ENCODE results near the gene MORN5. TPM values are rescaled to one million over a fixed set of nuclear protein-coding genes. Genes with fewer than 3 reads are reported as not detected.

The MORN5 gene
- total RNA-seq, 8 experiments from 2014 or later, result 0.54 to 43.3 (median 1.2) TPM; not detected in 3

DNA sequence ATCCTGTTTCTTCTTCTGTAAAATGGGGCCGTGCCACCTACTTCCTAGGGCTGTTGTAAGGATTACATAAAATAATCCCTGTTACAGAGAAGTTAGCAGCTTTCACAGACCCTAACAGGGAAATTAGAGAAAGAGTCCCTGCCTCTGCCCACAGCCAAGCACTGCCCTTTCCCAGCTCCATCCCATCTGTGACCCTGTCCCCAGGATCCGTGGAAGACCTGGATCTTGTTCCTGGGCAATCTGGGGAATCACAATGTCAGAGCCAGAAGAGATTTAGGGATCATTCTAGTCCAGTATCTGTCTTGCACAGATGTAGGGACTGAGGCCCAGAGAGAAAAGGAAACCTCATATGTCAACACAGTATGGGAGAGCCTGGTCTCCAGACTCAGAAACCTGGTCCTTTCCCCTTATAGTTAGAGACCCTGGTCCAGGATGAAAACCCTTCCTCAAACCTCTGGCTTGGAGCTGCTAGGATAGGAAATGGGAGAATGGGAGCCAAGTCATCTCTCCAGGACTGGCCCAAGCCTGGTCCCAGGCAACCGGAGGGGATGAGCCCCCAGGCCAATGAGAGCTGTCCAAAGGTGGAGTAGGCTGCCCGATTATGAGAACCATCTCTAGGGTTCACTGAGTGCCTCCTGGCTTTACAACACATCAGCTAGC, 56.6 kb downstream of the MORN5 start:
- Histone ChIP-seq H3K27ac (no peak overlapping the region), H3K4me1 (replicated peaks in 1 of 2) (peaks cover 0 to 11% of the 10 kb centered on the region in 2 donors), H3K4me3 (no peak overlapping the region)
- 20 to 75% (median 60%) methylated on average over 1 to 3 of the region's 4 CpGs; no CpG with 5 or more reads in 3 of the 10 experiments for WGBS, 10 experiments
- no peak for ATAC-seq (replicated peaks in 6 of 8)
- in situ Hi-C loops (cut with MboI; ENCODE audit: low pct_unique_long_range_greater_than_20kb in 2 of 9, low sequenced_read_pairs in 9 of 9, unreplicated experiment in 9 of 9), result no loop called here

DNA sequence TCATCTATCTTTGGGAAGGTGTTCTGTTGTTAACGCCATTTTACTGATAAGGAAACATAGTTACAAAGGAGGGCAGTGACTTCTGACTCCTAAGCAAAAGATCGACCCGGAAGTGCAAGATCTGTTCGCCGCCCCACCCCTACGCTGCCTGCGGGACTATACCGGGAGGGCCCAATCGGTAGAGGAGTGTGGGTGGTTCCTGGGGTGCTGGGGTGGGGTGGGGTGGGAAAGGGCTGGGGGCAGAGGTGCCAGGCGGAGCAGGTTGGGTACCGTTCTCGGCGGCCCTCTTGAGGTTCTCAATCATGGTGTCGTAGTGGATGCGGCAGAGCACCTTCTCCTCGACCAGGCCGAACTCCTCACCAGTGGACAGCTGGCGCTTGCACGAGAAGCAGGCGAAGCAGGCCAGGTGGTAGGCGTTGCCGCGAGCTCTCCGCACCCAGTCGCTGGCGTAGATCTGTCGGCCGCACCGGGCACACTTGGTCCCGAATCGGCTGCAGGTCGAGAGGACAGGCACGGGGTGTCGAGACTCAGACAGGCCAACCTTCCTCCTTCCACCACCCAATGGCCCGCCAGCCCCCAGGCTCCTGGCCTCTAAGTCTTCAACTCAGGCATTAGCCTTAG, 57.2 kb downstream of the MORN5 start:
- Histone ChIP-seq H3K4me1 (replicated peaks in 1 of 2) (peaks cover 0 to 11% of the 10 kb centered on the region in 2 donors), H3K27ac (no peak overlapping the region), H3K4me3 (no peak overlapping the region)
- WGBS, 10 experiments, result 0 to 100% (median 14%) methylated on average over 1 to 11 of the region's 35 CpGs; no CpG with 5 or more reads in 6 of the 10 experiments
- in situ Hi-C loops (cut with MboI; ENCODE audit: low pct_unique_long_range_greater_than_20kb in 2 of 9, low sequenced_read_pairs in 9 of 9, unreplicated experiment in 9 of 9), result no loop called here
- ATAC-seq (replicated peaks in 6 of 8), result no peak

DNA sequence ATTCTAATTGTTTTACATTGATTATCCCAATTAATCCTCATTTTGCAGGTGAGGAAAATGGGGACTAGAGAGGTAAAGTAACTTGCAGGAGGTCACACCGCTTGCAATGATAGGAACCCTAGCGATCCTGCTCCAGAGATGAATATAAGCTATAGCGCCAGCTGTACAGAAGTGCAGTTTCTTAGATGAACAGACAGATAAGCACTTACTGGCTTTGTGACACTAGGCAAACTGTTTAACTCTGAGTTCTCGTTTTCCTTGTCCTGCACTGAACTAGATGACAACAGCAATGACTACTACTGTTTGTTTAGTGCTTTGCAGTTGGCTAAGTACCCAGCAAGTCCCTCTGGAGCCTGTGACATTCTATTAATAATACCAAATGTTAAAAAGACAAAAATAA, 57.9 kb downstream of the MORN5 start:
- Histone ChIP-seq H3K4me1 (replicated peaks in 1 of 2) (peaks cover 0 to 11% of the 10 kb centered on the region in 2 donors), H3K4me3 (no peak overlapping the region), H3K27ac (no peak overlapping the region)
- in situ Hi-C loops (cut with MboI; ENCODE audit: low pct_unique_long_range_greater_than_20kb in 2 of 9, low sequenced_read_pairs in 9 of 9, unreplicated experiment in 9 of 9), result no loop called here
- no peak for ATAC-seq (replicated peaks in 6 of 8)
- 28 to 88% (median 38%) methylated on average over 2 to 4 of the region's 4 CpGs; no CpG with 5 or more reads in 2 of the 10 experiments for WGBS, 10 experiments

DNA sequence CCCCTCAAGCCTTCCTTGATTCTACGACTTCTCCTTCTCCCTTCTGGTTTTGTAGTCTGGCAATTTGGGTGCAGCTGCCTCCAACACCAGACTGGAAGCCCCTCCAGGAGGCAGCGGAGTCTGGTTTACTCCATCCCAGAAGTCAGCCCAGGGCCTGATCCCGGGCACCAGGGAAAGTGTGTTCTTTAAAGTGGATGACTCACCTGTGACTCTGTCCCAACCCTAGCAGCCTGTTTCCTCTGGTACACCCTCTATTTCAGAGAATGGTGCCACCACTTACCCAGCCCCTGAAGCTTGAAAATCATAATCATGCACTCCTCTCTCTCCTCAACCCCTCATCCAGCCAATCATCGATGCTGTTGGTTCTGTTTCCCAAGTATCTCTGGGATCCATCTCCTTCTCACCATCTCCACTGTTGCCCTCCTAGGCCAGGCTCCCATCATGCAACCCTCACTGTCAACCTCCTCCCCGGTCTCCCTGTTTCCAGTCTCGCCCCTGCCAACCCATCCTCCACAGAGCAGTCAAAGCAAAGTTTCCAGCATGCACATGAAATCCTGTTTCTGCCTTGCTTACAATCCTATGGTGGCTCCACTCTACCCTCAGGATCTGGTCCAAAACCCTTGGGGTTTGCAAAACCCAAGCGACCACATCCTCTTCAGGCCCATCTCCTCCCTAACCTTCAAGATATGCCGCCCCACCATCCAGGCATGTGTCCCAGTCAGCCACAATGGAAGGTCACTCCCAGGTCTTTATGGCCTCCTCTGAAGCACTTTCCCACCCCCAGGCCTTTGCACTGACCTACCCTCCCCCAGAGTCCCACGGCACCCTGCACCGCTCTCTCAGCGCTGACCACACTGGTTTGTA, 58.6 kb downstream of the MORN5 start:
- Histone ChIP-seq H3K27ac (no peak overlapping the region), H3K4me1 (replicated peaks in 1 of 2) (peaks cover 0 to 11% of the 10 kb centered on the region in 2 donors), H3K4me3 (no peak overlapping the region)
- 10 to 93% (median 39%) methylated on average over 1 to 5 of the region's 11 CpGs; no CpG with 5 or more reads in 1 of the 10 experiments for WGBS, 10 experiments
- in situ Hi-C loops (cut with MboI; ENCODE audit: low pct_unique_long_range_greater_than_20kb in 2 of 9, low sequenced_read_pairs in 9 of 9, unreplicated experiment in 9 of 9), result no loop called here
- no peak for ATAC-seq (replicated peaks in 6 of 8)

DNA sequence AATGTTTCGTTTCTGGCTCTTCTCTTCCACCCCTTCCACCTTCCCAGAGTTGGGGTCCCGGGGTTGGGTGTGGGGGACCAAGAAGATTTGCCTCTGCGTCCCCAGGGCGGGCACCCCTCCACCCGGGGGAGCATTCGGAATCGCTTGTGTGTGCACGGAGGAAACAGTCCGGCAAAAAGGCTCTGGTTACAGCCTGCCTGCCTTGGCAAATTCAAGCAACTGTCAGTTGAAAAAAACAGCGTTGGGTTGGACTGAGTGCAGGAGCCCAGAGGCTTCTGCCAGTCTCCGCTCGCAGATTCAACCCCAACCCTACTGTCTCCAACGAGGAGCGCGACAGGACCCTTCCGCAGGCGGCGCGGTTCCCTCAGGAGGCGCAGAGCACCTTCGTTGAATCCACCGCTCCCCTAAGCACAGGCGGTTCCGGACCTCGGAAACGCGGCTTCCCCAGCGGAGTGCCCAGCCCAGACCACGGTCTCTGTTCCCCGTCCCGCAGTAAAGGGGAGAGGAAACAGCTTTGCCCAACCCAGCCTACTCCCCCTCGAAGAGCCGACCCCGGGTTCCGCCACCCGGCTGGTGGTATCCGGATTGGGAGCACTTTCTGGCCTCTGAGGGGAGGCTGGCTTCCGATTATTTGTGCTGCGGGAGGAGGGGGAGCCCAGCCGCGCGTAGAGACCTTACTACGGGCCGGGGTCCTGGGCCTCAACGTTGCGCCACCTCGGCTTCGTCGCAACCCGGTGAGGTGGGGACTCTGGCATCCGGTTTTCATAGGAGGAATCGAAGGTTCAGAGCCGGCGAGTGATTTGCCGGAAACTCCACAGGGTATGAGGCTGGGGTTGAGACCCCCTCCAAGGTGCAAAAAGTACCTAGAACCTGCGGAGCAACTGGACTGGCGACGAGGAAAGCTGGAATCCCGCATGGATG, 59.5 kb downstream of the MORN5 start:
- no peak overlapping the region for H3K4me3 ChIP-seq
- 0 to 92% (median 11%) methylated on average over 3 to 29 of the region's 59 CpGs; no CpG with 5 or more reads in 4 of the 10 experiments for WGBS, 10 experiments

DNA sequence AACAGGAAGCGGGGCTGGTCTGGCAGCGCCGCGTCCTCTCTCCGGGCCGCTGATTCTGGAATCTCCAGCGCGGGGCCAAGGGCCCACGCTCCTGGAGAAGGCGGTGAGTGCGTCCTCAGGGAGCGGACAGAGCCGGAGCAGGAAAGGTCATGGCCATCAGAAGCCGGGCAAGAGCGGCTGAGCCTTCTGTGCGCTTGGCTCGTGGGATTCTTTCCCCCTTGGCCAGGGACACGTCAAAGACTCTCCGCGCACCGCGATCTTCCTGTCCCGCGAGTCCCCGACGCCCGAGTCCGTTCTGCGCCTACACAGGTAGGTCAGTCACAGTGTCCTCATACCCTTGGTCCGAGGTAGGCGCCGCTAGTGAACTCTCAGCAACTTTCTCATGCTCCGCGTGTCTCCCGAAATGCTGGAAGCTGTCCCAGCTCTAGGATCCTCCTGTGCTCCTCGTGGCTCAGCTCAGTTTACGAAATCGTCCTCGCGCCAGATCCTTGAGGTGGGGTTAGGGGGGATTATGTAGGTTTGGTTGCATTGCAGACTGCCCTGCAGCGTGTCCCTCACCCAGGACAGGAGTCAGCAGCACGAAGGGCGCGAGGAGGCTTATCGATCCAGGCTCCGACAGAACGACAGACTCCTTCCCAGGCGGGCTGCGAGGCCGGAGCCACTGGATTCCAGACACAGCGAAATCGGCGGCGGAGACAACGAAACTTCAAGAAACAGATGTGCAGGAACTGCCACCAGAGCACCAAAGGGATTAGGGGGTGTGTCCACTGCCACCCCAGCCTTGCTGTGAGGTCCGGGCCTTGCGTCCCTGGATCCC, 60.4 kb downstream of the MORN5 start:
- 0 to 13% (median 0%) methylated on average over 2 to 19 of the region's 57 CpGs; no CpG with 5 or more reads in 3 of the 10 experiments for WGBS, 10 experiments
- in situ Hi-C loops (cut with MboI; ENCODE audit: low pct_unique_long_range_greater_than_20kb in 2 of 9, low sequenced_read_pairs in 9 of 9, unreplicated experiment in 9 of 9), result no loop called here
- H3K4me1 ChIP-seq (replicated peaks in 1 of 2), result peaks cover 0 to 11% of the 10 kb centered on the region in 2 donors
- H3K4me3 ChIP-seq, result no peak overlapping the region
- ATAC-seq (replicated peaks in 6 of 8), result peak in 6 of 8 experiments; percentile 14 to 40 (median 27)
- no peak overlapping the region for H3K27ac ChIP-seq

More for the DNA sequence above, 59.5 kb downstream of the MORN5 start:
- in situ Hi-C loops (cut with MboI; ENCODE audit: low pct_unique_long_range_greater_than_20kb in 2 of 9, low sequenced_read_pairs in 9 of 9, unreplicated experiment in 9 of 9), result no loop called here
- H3K4me1 ChIP-seq (replicated peaks in 1 of 2), result peaks cover 0 to 11% of the 10 kb centered on the region in 2 donors
- peak in 5 of 8 experiments; percentile 8 to 30 (median 20) for ATAC-seq (replicated peaks in 6 of 8)
- H3K27ac ChIP-seq, result no peak overlapping the region

DNA sequence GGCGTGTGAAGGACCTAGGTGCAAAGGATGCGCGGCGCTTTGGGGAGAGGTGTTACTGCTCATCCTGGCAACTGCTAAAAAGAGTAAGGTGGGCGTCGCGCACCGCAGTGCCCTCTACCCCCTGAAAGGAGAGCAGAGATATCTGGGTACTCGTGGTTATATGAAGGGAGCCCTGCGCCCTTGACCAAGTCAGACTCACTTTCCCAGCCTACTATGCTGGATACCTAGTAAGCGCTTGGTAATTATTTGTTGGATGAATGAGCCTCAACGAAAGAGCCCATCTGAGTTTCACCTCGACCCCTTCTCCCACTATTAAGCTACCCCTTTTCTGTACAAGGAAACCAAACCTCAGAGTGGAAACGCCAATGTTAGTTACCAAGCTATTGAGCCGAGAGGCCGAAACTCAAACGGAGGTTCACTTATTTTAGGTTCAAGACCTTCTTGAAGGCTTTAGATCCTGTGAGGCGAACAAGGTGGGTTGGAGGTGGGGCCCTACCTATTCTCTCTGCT, 61.0 kb downstream of the MORN5 start:
- 0 to 56% (median 11%) methylated on average over 1 to 9 of the region's 18 CpGs; no CpG with 5 or more reads in 2 of the 10 experiments for WGBS, 10 experiments
- ATAC-seq (replicated peaks in 6 of 8), result no peak
- in situ Hi-C loops (cut with MboI; ENCODE audit: low pct_unique_long_range_greater_than_20kb in 2 of 9, low sequenced_read_pairs in 9 of 9, unreplicated experiment in 9 of 9), result no loop called here
- Histone ChIP-seq H3K4me3 (no peak overlapping the region), H3K4me1 (replicated peaks in 1 of 2) (peaks cover 0 to 11% of the 10 kb centered on the region in 2 donors), H3K27ac (no peak overlapping the region)

DNA sequence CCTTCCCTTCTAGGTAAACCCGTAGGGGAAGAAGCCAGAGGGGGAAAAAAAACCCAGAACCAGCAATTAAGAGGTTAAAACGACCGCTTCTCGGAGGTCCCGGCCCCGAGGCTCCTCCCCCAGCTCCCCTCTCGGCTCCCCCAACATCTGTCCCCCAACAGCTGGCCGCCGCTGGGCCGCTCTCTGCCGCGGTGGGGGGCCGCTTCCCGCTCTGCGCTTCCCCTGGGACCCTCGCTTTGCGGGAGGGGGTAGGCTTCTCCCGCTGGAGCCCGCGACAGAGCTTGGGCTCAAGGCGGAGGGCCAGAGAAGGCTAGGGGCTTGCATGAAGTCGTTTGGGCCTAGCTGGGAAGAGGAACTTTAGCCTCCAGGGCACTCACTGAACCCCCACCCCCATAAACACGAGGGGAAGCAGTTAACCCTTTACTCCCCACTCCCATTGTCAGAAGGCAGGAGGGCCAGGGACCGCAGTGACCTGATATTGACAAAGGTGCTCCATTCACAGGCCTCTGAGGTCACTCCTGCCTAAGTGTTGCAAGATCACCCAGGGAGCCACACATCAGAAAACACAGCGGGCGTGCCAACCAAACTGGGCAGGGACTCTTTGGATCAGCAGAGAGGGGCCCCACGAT, 61.6 kb downstream of the MORN5 start:
- H3K4me3 ChIP-seq, result no peak overlapping the region
- no peak for ATAC-seq (replicated peaks in 6 of 8)
- WGBS, 10 experiments, result 0% methylated on average over 1 to 4 of the region's 27 CpGs; no CpG with 5 or more reads in 7 of the 10 experiments

DNA sequence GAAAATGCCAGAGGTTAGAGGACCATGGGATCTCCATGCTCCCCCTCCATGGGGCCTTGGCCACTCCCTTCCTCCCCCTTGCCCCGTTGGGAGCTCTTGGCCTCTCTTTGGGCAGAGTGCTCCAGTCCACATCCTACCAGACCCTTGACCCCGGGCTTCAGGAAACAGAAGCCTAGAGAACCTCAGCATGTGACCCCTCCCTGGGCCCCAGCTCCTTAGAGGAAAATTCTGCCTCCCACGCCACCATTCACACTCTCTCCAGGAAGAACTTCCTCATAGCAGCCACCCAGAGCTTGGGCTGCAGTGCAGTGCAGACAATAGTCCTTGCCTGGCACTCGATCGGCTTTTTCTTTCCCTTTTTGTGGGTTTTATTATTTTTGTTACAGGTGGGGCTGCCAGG, 63.1 kb downstream of the MORN5 start:
- in situ Hi-C loops (cut with MboI; ENCODE audit: low pct_unique_long_range_greater_than_20kb in 2 of 9, low sequenced_read_pairs in 9 of 9, unreplicated experiment in 9 of 9), result no loop called here
- 12 to 75% (median 34%) methylated on average over 2 to 4 of the region's 5 CpGs; no CpG with 5 or more reads in 4 of the 10 experiments for WGBS, 10 experiments
- H3K4me1 ChIP-seq (replicated peaks in 1 of 2), result peaks cover 2 to 16% of the 10 kb centered on the region in 2 donors
- no peak overlapping the region for H3K27ac ChIP-seq
- no peak overlapping the region for H3K4me3 ChIP-seq
- ATAC-seq (replicated peaks in 6 of 8), result no peak

More for the DNA sequence above, 61.6 kb downstream of the MORN5 start:
- in situ Hi-C loops (cut with MboI; ENCODE audit: low pct_unique_long_range_greater_than_20kb in 2 of 9, low sequenced_read_pairs in 9 of 9, unreplicated experiment in 9 of 9), result no loop called here
- Histone ChIP-seq H3K4me1 (replicated peaks in 1 of 2) (peaks cover 0 to 11% of the 10 kb centered on the region in 2 donors), H3K27ac (no peak overlapping the region)

DNA sequence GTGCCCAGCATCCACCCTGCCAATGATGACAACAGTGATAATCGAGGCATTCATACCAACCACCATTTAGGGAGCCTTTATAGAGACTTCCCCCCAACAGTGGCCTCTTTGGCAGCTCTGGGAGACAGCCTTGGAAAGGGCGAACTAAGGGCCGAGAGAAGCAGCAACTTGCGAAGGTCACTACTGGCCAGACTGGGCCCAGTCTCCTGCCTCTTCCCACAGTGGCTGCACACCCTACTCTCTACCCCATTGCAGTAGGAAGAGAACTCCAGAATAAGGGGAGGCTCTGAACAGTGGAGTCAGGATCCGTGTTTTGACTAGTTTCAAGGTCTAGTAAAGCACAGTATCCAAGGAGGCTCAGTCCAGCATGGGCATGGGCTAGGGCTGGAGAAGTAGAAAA, 63.7 kb downstream of the MORN5 start:
- ATAC-seq (replicated peaks in 6 of 8), result no peak
- Histone ChIP-seq H3K4me1 (replicated peaks in 1 of 2) (peaks cover 6 to 16% of the 10 kb centered on the region in 2 donors), H3K27ac (no peak overlapping the region), H3K4me3 (no peak overlapping the region)
- in situ Hi-C loops (cut with MboI; ENCODE audit: low pct_unique_long_range_greater_than_20kb in 2 of 9, low sequenced_read_pairs in 9 of 9, unreplicated experiment in 9 of 9), result no loop called here
- 40 to 100% (median 80%) methylated on average over 1 to 5 of the region's 5 CpGs; no CpG with 5 or more reads in 3 of the 10 experiments for WGBS, 10 experiments

Data from motor neuron (in vitro differentiated cells).